ENCODE results near the gene CCDC116.

CCDC116 gene

GRCh38 chr22:21652547-21653545 is 20.3 kb downstream of the CCDC116 start:
- in situ Hi-C loops (cut with HindIII; ENCODE audit: low sequenced_read_pairs) = no loop called here
- peak overlapping the region; percentile 78 for H3K4me3 ChIP-seq (ENCODE audit: low read depth, low read length)
- TF ChIP-seq CTCF (IDR thresholded peaks at IDR 0.05; ENCODE audit: low read depth, low read length, missing control alignments) = no peak
- DNase-seq (ENCODE audit: low read depth) = no peak

GRCh38 chr22:21657020-21657359 is 24.4 kb downstream of the CCDC116 start:
- in situ Hi-C loops (cut with HindIII; ENCODE audit: low sequenced_read_pairs) = no loop called here
- TF ChIP-seq CTCF (IDR thresholded peaks at IDR 0.05; ENCODE audit: low read depth, low read length, missing control alignments) = no peak
- DNase-seq (ENCODE audit: low read depth) = no peak
- peak overlapping the region; percentile 49 for H3K4me3 ChIP-seq (ENCODE audit: low read depth, low read length)

GRCh38 chr22:21657360-21658032 is 24.9 kb downstream of the CCDC116 start:
- in situ Hi-C loops (cut with HindIII; ENCODE audit: low sequenced_read_pairs) = no loop called here
- no peak for DNase-seq (ENCODE audit: low read depth)

GRCh38 chr22:21659864-21660525 is 27.4 kb downstream of the CCDC116 start:
- in situ Hi-C loops (cut with HindIII; ENCODE audit: low sequenced_read_pairs) = no loop called here
- no peak for TF ChIP-seq CTCF (IDR thresholded peaks at IDR 0.05; ENCODE audit: low read depth, low read length, missing control alignments)
- H3K4me3 ChIP-seq (ENCODE audit: low read depth, low read length) = no peak overlapping the region
- no peak for DNase-seq (ENCODE audit: low read depth)

More at GRCh38 chr22:21657360-21658032, 24.9 kb downstream of the CCDC116 start:
- no peak for TF ChIP-seq CTCF (IDR thresholded peaks at IDR 0.05; ENCODE audit: low read depth, low read length, missing control alignments)
- peak overlapping the region; percentile 49 for H3K4me3 ChIP-seq (ENCODE audit: low read depth, low read length)

GRCh38 chr22:21660904-21661303 is 28.3 kb downstream of the CCDC116 start:
- no peak for TF ChIP-seq CTCF (IDR thresholded peaks at IDR 0.05; ENCODE audit: low read depth, low read length, missing control alignments)
- no peak for DNase-seq (ENCODE audit: low read depth)
- no peak overlapping the region for H3K4me3 ChIP-seq (ENCODE audit: low read depth, low read length)
- in situ Hi-C loops (cut with HindIII; ENCODE audit: low sequenced_read_pairs) = no loop called here

GRCh38 chr22:21661991-21662390 is 29.4 kb downstream of the CCDC116 start:
- DNase-seq (ENCODE audit: low read depth) = no peak
- no peak for TF ChIP-seq CTCF (IDR thresholded peaks at IDR 0.05; ENCODE audit: low read depth, low read length, missing control alignments)
- H3K4me3 ChIP-seq (ENCODE audit: low read depth, low read length) = no peak overlapping the region
- in situ Hi-C loops (cut with HindIII; ENCODE audit: low sequenced_read_pairs) = no loop called here

Data from astrocyte of the cerebellum (primary cell).